ENCODE measurements around the gene MEGF8. TPM values are rescaled to one million over a fixed set of nuclear protein-coding genes. Genes with fewer than 3 reads are reported as not detected.

Gene MEGF8
- total RNA-seq, 1 donor from 2014 or later, result 11.7 TPM

DNA sequence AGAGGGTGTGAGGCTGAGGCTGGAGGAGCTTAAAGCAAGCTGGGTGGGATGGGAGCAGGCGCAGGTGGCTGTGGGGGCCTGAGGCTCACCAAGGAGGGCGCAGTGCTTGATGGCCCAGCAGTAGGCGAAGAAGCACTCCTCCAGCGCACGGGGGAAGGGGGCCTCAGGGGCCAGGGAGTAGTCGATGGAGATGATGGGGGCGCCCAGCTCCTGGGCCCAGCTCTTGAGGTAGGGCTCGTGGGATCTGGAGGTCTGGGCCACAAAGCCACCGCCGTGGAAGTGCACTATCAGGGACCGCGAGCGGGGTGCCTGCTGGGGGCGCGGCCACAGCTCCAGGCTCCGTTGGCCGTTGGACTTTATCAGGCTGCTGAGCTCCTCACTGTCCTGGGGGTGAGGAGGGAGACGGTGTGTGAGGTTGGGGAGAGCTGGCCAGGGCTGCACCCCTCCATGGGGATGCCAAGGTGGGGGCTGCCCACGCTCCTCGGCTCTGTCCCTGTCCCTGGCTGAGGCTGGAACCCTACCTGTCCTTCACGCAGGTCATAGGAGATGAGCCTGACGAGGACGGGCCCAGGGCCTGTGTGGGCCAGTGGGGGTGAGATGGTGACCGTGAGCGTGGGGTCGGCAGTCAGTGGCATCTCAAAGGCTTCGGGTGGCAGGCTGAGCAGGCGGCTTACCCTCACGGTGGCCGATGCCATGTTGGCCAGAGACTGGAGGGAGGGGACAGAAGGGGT is 81.8 kb downstream of the MEGF8 start:
- DNase-seq (ENCODE audit: low spot score) (no peak), ATAC-seq (no peak)

DNA sequence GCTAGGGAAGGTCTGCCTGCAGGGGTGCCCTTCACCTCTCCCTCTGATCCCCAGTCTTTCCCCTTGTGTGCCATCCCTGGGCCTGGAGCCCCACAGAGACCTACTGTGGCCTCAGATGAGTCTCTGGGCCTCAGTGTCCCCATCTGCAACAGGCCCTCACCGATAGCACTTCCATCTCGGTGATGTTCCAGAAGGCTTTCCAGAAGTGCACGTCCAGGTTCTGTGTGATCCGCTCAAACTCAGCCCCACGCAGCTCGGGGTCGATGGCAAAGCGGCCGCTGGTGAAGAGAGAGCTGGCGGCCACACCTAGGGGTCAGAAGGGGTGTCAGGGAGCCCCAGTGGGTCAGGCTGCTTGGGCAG is 82.4 kb downstream of the MEGF8 start:
- ATAC-seq, result no peak
- DNase-seq (ENCODE audit: low spot score), result no peak

DNA sequence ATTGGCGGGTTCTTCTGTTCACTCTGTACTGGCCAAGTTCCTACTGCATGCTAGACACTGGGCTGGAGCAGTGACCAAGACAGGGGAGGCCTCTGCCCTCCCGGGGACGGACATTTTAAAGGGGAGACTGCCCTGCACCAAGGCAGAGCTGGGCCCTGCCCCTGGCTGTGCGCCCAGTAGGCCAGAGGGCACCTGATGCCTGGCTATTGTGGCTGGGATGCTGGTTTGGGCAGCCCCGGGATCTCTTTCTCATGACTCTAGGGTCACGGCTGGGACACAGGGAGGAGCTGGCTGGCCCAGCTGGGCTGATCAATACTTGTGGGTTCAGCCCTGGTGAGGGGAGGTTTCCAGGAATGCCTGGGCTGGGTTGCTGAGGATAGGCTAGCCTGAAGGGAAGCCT is 84.0 kb downstream of the MEGF8 start:
- ATAC-seq (peak; percentile 93), DNase-seq (ENCODE audit: low spot score) (peak; percentile 83)

DNA sequence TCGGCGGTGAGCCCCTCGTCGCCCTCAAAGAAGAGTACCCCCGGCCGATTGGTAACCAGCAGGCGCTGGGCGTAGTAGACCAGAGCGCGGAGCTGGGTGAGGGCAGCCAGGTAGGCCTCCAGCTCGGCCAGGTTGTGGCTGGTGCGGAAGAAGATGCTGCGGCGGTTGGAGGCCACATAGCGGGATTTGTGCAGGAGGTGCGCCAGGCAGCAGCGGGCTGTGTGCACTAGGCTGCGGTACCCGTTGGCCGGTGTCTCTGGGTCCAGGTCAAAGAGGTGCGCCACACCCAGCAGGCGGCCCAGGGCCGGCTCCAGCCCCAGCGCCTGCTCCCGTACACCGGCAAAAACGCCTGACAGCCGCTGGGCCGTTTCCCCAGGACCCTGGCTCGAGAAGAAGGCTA is 84.9 kb downstream of the MEGF8 start:
- ATAC-seq (no peak), DNase-seq (ENCODE audit: low spot score) (no peak)

DNA sequence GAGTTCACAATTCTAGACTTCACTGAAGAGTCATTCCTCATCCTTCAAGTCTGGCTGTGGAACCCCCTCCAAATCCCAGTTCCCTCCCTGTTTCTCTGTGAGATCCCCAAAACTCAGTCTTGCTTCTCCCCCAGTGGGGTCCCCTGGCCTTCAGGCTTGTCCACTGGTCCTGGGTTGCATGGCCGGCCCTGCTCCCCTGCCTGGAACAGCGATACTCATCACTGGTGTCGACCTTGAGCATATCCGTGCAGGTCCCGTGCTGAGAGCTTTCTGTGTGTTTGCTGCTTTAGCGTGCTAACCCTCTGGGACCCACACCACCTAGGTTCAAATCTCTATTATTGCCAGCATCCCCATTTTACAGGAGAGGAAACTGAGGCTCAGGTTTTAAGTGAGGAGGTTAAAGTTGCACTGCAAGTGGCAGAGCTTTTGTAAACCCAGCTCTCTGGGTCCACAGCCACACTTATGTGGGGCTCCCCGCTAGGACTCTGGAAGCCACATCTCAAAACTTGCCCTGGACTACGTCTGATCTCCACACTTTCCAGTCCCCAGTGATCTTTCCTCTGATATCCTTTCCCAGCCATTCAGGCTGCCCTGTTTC is 86.2 kb downstream of the MEGF8 start:
- DNase-seq (ENCODE audit: low spot score) (no peak), ATAC-seq (no peak)

DNA sequence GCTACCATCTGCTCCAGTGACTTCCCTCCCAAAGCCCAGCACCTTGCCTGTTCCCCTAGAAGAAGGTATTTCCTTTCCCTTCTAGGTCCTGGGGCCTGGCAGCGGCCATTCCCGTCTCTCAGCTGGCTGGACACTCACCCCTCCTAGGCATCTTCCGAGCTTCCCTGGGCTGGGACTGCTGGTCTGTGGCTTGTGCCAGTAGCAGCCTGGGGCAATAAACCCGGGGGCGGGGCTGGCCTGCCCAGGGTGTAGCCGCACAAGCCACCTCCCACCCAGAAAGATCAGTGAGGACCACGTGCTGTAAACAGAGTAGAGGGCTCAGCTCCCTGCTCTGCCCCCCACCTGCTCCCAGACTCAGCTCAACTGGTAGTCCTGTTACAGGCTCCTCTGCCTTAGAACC is 86.8 kb downstream of the MEGF8 start:
- peak; percentile 27 for ATAC-seq
- DNase-seq (ENCODE audit: low spot score), result no peak

DNA sequence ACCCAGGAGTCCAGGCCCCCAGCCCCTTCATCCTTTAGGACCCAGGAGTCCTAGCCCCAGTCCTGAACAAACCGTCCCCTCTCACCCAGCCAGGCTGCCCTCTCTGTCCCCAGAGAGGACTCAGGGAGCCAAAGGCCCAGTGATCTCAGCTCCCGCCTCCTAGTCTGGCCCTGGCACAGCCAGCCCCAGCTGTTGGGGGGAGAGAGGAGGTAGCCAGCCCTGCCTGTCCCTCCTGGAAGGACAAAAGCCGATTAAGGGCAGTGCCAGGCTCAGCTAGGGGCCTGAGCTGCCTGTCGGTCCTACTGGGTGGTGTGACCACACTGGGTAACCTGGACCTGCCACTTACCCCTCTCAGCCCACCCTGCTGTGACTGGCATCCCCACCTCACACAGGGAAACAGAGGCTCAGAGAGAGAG is 87.2 kb downstream of the MEGF8 start:
- DNase-seq (ENCODE audit: low spot score) (no peak), ATAC-seq (no peak)

DNA sequence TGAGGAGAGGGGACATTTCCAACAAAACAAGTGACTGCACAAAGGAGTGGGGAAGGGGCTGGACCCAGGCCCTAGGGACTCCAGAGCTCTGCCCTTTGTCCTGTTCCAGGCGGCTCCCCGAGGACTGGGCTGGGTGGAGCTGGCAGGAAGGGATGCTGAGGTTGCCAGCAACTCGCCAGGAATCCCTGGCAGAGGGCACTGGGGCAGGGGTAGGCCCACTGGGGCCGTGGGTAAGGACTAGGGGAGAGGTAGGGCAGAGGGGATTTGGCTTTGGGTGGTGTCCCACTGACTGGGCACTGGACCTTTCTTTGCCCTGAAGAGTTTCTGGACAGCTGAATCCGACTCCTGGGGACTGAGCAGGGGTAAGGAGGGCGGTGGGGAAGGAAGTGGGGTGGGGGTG is 93.9 kb downstream of the MEGF8 start:
- no peak for DNase-seq (ENCODE audit: low spot score)
- peak; percentile 65 for ATAC-seq

DNA sequence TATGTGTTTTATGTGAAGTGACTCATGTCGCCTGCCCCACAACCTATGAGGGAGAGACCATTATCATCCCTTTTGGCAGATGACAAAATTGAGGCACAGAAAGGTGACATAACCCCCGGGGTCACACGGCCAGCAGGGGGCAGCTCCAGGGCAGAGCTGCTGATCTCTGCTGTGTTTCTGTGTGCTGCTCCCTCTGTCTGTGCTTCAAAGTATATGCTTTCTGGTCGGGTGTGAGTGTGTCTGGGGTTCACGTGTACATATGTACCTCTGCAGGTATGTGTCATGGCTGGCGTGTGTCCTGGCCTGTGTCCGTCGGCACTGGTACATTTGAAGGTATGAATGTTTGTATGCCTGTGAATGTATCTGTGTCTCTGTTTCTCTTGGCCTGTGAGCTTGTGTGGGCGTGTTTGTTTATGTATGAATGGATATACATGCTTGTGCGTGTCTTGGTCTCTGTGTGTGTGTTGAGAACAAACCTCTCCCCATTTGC is 94.7 kb downstream of the MEGF8 start:
- peak; percentile 80 for ATAC-seq

DNA sequence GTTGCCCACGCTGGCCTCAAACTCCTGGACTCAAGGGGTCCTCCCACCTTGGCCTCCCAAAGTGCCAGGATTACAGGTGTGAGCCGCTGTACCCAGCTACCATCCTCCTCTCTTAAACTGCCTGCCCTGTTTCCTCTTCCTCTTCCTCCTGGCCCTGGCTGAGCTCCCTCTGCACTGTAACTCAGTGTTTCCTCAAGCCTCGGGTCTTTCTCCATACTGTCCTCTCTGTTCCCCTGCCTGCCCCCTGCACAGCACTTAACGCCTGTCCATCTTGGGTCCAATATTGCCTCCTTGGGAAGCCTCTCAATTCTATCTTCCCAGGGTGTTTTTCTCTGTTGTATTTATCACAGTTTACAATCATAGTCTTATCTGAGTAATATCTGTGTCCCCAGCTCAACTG is 95.7 kb downstream of the MEGF8 start:
- ATAC-seq, result no peak
- DNase-seq (ENCODE audit: low spot score), result no peak

More for the DNA sequence above, 94.7 kb downstream of the MEGF8 start:
- no peak for DNase-seq (ENCODE audit: low spot score)

DNA sequence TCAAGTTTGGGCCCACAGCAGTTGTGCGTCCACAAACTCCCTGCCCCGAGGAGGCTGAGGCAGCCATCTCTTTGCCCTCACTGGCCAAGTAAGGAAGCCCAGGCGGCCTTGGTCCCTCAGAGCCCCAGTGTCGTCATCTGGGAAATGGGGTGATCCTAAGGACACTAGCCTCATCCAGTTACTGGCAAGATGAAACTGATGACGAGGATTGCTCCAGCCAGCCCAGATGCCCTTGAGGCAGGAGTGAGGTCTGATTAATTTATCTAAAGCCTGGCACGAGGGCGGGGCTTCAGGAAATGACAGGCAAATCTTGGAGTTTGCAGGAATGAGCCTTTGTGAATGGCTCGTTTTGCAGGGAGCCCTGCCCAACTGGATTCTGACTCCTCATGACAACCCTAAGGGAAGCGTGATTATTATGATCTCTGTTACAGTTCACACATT is 96.2 kb downstream of the MEGF8 start:
- no peak for ATAC-seq

DNA sequence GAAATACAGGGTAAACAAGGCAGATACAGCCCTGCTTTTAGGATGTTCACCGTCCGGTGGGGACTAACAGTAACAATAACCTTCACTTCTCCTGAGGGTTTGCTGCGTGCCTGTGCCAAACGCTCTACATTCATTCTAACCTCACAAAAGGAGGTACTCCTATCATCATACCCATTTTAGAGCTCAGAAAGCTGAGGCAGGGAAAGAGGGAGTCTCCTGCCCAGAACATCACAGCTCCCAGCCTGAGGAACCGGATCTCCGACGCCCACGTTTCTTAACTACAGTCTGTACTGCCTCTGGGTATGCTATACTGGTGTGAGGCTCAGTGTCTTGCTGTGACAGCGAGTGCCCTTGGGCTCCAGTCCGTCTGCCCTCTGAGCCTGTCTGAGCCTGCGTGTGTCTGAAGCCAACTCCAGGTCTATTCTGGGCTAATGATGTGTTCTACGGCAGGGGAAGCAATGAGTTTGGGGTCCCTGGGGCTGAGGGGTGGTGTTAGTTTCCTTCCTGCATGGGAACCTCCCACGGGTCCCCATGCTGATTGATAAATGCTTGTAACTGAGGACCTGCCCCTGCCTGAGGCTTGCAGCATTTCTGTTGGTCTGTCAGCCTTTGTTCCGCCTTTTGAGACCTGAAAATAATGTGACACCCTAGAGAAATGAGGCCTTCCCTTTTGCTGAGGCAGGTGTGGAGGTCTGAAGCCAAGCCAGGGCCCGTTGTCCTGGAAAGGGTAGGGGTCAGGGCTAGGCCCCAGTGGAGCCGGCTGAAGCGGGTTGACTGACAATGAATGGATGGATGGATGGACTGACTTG is 96.9 kb downstream of the MEGF8 start:
- DNase-seq (ENCODE audit: low spot score), result no peak

More for the DNA sequence above, 96.2 kb downstream of the MEGF8 start:
- DNase-seq (ENCODE audit: low spot score), result no peak

DNA sequence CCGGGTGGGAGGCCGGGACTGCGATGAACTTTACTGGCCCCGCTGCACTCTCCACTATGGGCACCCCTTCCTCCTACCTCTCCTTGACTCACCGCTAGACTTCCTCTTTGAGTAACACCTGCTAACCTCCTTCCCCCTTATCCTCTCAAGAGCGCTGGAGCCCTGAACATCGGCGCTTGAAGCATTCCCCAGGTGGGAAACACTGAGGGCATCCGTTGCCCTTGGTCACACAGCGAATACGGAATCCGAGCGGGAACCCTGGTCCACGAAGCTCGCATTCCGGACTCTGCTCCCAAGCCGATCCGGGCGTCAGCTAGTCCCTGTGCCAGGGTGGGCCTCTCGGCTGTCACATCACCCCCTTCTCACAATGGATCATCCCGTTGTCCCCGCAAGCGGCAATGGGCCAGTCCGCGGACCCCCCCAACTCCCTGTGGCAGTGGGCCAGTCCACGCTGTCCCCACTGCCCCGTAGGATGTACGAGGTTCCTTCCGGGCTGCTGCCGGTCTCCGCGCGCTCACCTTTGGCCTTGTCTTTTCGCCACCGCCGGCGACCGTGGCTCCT is 97.5 kb downstream of the MEGF8 start:
- DNase-seq (ENCODE audit: low spot score) (no peak), ATAC-seq (peak; percentile 4)

More for the DNA sequence above, 96.9 kb downstream of the MEGF8 start:
- no peak for ATAC-seq

DNA sequence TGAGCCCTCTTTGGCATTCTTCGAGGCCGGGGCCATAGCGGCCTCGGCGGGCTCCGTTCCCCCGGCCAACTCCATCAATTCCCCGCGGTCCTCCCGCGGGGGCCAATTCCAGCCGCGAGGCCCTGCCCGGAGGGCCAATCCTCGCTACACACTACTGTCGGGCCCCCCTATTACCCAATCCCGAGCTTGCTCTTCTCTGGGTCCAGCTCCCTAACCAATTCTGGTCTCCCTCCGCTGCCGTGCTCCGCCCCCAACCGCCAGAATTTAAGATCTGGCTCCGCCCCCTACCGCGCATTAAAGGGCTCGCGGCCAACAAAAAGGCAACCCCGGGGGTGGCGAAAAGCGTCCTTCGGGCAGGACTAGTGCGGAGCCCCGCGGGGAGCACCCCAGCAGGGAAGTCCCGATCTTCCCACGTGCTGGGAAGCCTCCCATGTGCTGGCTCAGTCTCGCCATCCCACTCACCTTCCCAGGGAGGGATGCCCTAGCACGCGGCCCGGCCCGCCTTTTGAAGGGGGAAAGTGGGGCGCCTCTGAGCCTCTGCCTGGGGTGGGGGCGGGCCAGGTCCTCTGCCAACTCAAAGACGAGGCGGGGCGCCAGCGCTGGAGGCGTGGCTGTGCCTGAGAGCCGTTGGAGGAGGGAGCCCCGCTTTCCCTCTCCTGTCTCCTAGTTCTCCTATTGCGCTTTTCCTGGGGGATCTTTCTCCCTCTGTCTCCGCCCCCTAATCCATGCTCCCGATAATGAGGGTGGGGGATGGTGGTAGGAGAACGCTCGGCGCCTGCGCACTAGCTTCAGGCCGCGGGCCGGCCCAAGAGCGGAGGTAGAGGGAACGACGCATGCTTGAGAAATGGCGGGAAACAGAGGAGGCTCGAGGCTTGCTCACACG is 98.3 kb downstream of the MEGF8 start:
- DNase-seq (ENCODE audit: low spot score) (peak; percentile 70), ATAC-seq (peak; percentile 73)

DNA sequence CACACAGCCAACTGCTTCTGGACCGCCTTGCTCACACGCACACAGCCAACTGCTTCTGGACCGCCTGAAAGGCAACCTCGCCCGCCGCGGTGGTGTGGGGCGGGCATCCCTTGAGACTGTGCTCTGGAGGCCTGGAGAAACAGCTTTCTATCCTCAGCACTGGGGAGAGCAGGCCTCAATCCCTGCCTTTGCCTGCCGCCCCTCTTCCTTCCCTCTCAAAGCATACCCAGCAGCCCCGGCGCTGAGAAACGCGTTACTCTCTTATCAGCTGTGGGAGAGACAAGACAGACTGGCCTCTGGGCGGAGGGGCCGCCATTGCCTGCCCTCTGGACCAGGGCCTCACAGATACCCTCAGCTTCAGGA is 98.9 kb downstream of the MEGF8 start:
- DNase-seq (ENCODE audit: low spot score) (no peak), ATAC-seq (no peak)

DNA sequence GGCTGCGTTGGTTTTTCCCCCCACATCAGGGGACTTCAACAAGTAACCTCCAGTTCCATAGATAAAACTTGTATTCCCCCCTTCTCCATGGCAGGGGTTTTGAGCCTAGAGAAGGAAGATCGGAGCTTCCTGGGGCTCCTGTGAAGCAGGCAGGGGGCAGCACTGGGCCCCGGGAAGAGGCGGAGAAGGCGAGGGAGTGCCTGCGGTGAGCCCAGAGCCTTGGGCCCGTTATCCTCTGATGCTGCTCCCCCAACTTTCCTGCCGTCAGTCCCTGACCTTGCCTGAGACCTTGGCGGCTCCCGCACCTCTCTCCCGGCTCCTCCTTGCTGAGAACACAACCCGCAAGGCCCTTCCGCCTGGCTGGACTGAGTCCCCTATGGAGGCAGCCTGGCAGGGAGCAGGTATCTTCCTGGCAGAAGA is 99.3 kb downstream of the MEGF8 start:
- no peak for ATAC-seq

DNA sequence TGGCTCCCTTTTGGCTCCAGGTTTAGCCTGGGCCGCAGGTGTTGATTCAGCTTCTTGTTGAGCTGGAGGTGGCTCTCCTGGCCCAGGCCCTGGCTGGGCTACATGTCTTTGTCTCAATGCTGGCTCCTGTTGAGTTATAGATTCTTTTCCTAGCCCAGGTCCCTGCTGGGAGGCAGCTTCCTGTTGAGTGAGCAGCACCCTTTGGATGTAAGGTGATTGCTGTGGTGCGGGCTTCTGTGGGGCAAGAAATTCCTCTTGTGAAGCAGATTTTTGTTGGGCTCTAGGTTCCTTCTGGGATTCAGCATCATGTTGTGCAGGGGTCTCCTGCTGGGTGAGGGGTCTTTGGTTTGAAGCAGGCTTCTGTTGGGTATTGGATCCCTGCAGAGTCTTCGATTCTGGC is 101.2 kb downstream of the MEGF8 start:
- no peak for ATAC-seq
- no peak for DNase-seq (ENCODE audit: low spot score)

More for the DNA sequence above, 99.3 kb downstream of the MEGF8 start:
- no peak for DNase-seq (ENCODE audit: low spot score)

DNA sequence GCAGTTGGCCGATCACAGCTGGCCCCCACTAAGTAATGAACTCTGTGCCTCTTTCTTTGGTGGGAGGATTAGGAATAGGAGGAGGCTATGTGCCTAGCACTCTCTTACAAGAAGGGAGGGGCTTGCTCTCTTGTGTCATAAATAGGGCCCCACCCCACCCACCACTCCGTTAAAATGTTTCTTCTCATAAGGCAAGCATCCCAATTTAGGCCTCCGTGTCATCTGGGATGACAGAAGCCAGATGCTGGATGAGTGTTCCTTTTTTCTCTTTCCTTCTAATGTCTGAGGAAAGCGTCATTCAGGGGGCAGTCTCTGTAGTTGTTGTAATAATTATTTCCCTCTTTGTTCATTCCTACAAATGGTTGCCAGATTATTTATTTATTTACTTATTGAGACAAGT is 101.9 kb downstream of the MEGF8 start, which contains the start of gene LIPE:
TSS of gene LIPE (minus strand) at position 76 of the 400 bp plus-strand sequence. CDS start 239 bp downstream, outside the sequence.
- ATAC-seq, result no peak
- DNase-seq (ENCODE audit: low spot score), result no peak

All from left lobe of liver (tissue), 2 donors.